GM12801 (cell line): ENCODE results near the gene TNS4.

Experiments
- CTCF ChIP-seq: IDR thresholded peaks from one replicate; pipeline ENCODE4 v1.5.1; 2011; ENCODE audit warnings: control low read depth; ENCODE audit not compliant: insufficient read length; ENCODE audit errors: extremely low read depth

The TNS4 gene

GRCh38 chr17:40524243-40524965 lies 23.0 kb upstream of the TNS4 start:
- TF ChIP-seq CTCF, result no peak

- TF ChIP-seq CTCF, result no peak
Measured at GRCh38 chr17:40522961-40523310, 21.5 kb upstream of the TNS4 start.

- no peak for TF ChIP-seq CTCF
Measured at GRCh38 chr17:40522250-40522960, 21.0 kb upstream of the TNS4 start.

GRCh38 chr17:40520991-40521453 lies 19.6 kb upstream of the TNS4 start:
- no peak for TF ChIP-seq CTCF

GRCh38 chr17:40519089-40519775 lies 17.8 kb upstream of the TNS4 start:
- TF ChIP-seq CTCF, result no peak

- TF ChIP-seq CTCF, result no peak
Measured at GRCh38 chr17:40518401-40519088, 17.1 kb upstream of the TNS4 start.

- no peak for TF ChIP-seq CTCF
Measured at GRCh38 chr17:40517981-40518380, 16.6 kb upstream of the TNS4 start.
